Retinal pigment epithelial cell (primary cell): ENCODE data around the gene AKAP6.

Experiments used
- DNase-seq: peaks from one replicate; pipeline ENCODE4 v3.0.0-alpha.2; 2010; ENCODE audit warnings: low read depth
- H3K4me3 ChIP-seq: 2 replicates; pipeline ENCODE4 v1.5.1; 2011; ENCODE audit warnings: mild to moderate bottlenecking, low read length, control low read depth, moderate library complexity
- TF ChIP-seq, protein P1 (sequence below): conservative IDR thresholded peaks from 2 replicates; pipeline ENCODE4 v1.5.1; 2011; ENCODE audit warnings: low read depth, low read length, control low read depth, inconsistent platforms

The AKAP6 gene

DNA sequence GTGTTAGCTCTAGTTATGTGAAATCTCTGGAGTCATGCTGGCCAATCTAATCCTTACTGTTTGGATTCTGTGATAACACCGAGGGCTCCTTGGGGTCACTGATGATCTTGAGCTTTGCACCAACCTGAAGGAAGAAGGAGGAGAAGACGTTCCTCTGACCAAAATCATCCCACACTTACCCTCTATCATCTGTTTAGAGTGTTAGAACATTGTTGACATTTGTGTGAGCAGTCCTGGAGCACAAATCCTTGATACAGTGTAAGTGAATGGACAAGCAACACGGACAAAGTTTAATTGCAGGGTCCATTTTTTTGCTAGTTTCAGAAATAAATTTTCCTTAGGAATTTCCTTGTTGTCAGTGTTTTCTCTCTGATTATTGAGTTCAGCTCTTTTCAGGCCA lies 181.7 kb downstream of the AKAP6 start:
- TF ChIP-seq, protein P1, sequence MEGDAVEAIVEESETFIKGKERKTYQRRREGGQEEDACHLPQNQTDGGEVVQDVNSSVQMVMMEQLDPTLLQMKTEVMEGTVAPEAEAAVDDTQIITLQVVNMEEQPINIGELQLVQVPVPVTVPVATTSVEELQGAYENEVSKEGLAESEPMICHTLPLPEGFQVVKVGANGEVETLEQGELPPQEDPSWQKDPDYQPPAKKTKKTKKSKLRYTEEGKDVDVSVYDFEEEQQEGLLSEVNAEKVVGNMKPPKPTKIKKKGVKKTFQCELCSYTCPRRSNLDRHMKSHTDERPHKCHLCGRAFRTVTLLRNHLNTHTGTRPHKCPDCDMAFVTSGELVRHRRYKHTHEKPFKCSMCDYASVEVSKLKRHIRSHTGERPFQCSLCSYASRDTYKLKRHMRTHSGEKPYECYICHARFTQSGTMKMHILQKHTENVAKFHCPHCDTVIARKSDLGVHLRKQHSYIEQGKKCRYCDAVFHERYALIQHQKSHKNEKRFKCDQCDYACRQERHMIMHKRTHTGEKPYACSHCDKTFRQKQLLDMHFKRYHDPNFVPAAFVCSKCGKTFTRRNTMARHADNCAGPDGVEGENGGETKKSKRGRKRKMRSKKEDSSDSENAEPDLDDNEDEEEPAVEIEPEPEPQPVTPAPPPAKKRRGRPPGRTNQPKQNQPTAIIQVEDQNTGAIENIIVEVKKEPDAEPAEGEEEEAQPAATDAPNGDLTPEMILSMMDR: no peak
- DNase-seq: no peak
- H3K4me3 ChIP-seq: no peak overlapping the region

DNA sequence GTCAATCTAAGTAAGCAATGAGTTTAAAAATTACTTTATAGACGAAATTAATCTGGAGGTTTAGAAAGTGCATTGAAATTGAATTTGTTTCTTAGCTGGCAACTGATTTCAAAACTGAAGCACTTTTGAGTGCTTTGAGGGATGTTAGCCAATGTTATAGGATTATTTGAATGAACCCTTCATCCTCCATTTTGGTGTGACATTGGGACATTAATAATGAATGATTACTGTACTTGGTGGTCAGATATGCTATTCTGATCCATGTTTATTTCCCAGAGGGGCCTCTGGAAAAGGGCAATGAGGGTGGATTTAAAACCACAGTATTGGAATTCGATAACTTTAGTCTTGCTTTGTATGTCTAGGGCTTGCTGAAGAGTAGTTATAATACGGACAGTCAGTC lies 183.2 kb downstream of the AKAP6 start:
- H3K4me3 ChIP-seq: no peak overlapping the region
- no peak for DNase-seq
- TF ChIP-seq, protein P1: no peak

DNA sequence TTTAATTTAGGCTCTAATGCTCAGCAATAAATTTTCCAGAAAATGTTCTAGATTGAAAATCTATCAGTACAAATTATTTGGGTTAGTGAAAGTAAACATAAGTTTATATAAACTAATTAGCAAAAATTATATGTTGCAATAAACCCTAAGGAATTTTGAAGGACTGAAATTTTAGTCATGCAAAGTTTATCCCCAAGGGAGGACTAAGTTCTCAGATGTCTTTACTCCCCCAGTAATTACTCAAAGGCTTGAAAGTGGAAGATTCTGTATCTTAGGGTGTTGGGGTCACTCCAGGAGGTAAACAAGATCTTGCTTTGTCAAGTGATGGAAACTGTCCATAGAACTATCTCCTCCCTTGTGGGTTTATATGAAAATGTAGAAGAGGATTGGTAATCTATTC lies 183.7 kb downstream of the AKAP6 start:
- TF ChIP-seq, protein P1: no peak
- no peak overlapping the region for H3K4me3 ChIP-seq
- no peak for DNase-seq

DNA sequence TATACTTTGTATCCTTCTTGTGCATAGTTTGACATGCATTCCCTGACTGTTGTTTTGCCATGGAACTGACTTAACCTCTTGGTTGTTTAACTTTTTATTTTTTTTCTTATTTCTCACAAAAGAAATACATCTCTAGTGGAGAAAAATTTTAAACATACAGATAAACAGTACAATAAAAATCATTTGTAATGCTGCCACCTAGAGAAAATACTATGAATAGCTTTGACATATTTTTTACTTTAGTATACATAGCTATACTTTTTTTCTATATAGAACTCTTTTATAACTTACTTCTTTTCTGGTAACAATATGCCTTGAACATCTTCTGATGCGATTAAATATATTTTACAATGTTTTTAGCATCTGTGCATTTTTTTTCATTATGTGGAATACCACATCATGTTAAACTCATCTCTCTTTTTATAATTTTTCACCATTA lies 184.5 kb downstream of the AKAP6 start:
- TF ChIP-seq, protein P1: no peak
- H3K4me3 ChIP-seq: no peak overlapping the region
- no peak for DNase-seq

DNA sequence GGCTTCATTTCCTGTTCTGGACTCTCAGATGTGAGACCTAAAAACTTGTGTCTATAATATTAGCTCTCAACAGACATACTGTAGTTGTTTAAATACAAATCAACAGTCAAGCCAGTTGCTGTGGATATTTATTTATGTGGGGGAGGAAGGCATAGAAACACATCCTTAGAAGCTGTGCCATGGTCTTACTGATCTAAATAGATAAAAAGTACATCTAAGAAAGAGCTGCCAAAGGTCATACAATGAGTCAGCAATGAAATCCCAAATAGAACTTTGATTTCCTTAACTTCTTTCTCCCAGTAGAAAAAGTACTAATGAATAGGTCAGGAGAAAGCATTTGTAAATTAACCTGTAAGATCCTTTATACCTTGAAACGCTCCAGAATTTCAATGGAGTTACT lies 185.1 kb downstream of the AKAP6 start:
- DNase-seq: no peak
- TF ChIP-seq, protein P1: no peak
- no peak overlapping the region for H3K4me3 ChIP-seq

DNA sequence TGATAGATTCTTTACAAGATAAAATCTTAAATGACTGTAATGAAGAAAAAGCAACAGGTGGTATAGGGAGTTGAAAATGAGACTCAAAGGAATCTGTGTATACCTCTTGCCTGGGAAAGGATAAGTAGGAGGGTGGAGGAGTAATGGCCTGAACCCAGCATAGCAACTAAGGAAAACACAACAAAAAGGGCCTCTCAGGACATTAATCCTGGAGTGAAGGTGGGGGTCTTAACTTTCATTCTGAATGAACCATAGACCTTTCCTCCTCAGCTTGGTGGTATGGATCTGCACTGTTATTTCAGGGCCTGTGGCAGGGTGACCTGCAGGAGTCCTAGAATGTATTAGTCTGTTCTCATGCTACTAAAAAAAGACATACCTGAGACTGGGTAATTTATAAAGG lies 185.6 kb downstream of the AKAP6 start:
- TF ChIP-seq, protein P1: no peak
- no peak for DNase-seq
- no peak overlapping the region for H3K4me3 ChIP-seq

DNA sequence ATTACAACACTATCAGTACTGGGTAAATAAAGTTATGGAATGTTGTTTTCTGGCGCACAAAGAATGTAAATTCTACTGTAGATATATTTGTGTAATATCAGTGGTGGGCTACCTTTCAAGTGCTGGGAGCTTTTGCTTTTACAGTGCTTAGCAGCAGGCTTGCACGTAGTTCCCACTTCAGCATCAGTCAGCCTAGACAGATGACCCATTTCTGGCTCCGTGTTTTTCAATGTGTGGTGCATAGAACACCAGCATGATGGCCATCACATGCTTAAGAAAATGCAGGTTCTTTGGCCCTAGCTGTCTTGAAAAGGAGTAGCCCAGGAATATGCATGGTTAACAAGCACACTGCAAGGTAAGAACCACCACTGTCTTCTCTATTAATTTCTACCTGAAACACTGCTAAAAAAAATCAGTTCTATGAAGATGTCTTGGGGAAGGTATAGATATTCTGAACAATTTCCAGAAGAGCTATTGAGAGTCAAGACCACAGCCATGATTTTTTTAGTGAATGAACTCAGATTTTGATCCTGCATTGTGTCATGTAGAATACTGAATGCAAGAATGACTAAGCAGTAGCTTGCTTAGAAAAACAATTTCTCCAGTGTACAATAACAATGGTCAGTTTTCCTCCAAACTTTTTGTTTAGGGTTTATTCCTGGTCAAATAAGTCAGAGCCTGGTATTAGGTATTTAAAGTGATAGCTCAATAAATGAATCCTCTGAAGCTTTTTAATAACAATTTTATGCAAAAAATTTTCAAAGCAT lies 195.7 kb downstream of the AKAP6 start:
- TF ChIP-seq, protein P1: no peak
- DNase-seq: no peak
- no peak overlapping the region for H3K4me3 ChIP-seq
